SK-N-SH (cell line): Measurements from ENCODE around the gene ATL2. TPM values are rescaled to one million over a fixed set of nuclear protein-coding genes. Genes with fewer than 3 reads are reported as not detected.
A peak's percentile ranks its signal among the peaks of the same experiment; 100 is the strongest.

Experiments used
- CTCF ChIA-PET: fragments of 300-600, 350-600 bp; formaldehyde crosslinking; extraction: SDS; loops from one replicate; lab custom pipeline; 2021; lab: Yijun Ruan, JAX
- POLR2A ChIA-PET: fragments of 350-600 bp; sonication (Branson Sonifier 250); formaldehyde crosslinking; extraction: SDS; loops from one replicate; lab custom pipeline; 2020; ENCODE audit warnings: antibody characterized with exemption, inconsistent platforms; lab: Yijun Ruan, JAX
- DNase-seq: peaks from one replicate; pipeline ENCODE4 v3.0.0; 2012
- H2AFZ ChIP-seq: fragments of 200-600 bp; sonication (generic); 2 replicates; pipeline ENCODE4 v1.8.1; 2016; ENCODE audit warnings: antibody characterized with exemption, mild to moderate bottlenecking, low read depth
- H3F3A ChIP-seq: fragments of 200-600 bp; sonication (generic); replicated peaks from 2 replicates; pipeline ENCODE3; 2016; ENCODE audit warnings: antibody characterized with exemption, mild to moderate bottlenecking; ENCODE audit not compliant: insufficient read depth
- H3K27ac ChIP-seq, 2 experiments: fragments of 200-500 bp in 1 of 2; fragments of 200-600 bp in 1 of 2; sonication (Bioruptor generic) in 1 of 2; sonication (generic), shearing (Covaris generic) in 1 of 2; 2 replicates each; pipeline versions ENCODE4 v1.5.1 to v1.6.1; 2014 to 2016; ENCODE audit warnings: low read depth in 2 of 2, inconsistent platforms in 1 of 2, low read length in 1 of 2, mild to moderate bottlenecking in 1 of 2, mixed read lengths in 1 of 2
- H3K27me3 ChIP-seq: fragments of 200-600 bp; sonication (generic), shearing (Covaris generic); 2 replicates; pipeline ENCODE4 v1.6.1; 2016; ENCODE audit warnings: mixed run types; ENCODE audit not compliant: insufficient read depth
- H3K36me3 ChIP-seq, 2 experiments: fragments of 200-500 bp in 1 of 2; fragments of 200-600 bp in 1 of 2; sonication (Bioruptor generic) in 1 of 2; sonication (generic) in 1 of 2; replicated peaks in 1 of 2; 2 replicates each; pipeline versions ENCODE3 to v1.5.1; 2014 to 2016; ENCODE audit warnings: low read length in 1 of 2, mild to moderate bottlenecking in 1 of 2; ENCODE audit not compliant: insufficient read depth in 2 of 2, control insufficient read depth in 1 of 2
- H3K4me1 ChIP-seq, 2 experiments: fragments of 200-500 bp in 1 of 2; fragments of 200-600 bp in 1 of 2; sonication (Bioruptor generic) in 1 of 2; sonication (generic), shearing (Covaris generic) in 1 of 2; 2 replicates each; pipeline versions ENCODE4 v1.5.1 to v1.6.1; 2014 to 2016; ENCODE audit warnings: low read depth in 1 of 2, low read length in 1 of 2, mixed run types in 1 of 2; ENCODE audit not compliant: insufficient read depth in 2 of 2, control insufficient read depth in 1 of 2
- H3K4me2 ChIP-seq: fragments of 200-600 bp; sonication (generic), shearing (Covaris generic); 2 replicates; pipeline ENCODE4 v1.6.1; 2017; ENCODE audit warnings: mixed run types
- H3K4me3 ChIP-seq, 2 experiments: fragments of 200-500 bp in 1 of 2; fragments of 200-600 bp in 1 of 2; sonication (Bioruptor generic) in 1 of 2; sonication (generic), shearing (Covaris generic) in 1 of 2; 2 replicates each; pipeline versions ENCODE4 v1.5.1 to v1.8.1; 2014 to 2016; ENCODE audit warnings: low read depth in 2 of 2, inconsistent platforms in 1 of 2, low read length in 1 of 2, mild to moderate bottlenecking in 1 of 2, mixed read lengths in 1 of 2, moderate library complexity in 1 of 2
- H3K79me2 ChIP-seq: fragments of 200-600 bp; sonication (generic); 2 replicates; pipeline ENCODE4 v1.8.1; 2017; ENCODE audit warnings: mild to moderate bottlenecking; ENCODE audit not compliant: insufficient read depth
- H3K9ac ChIP-seq: fragments of 200-600 bp; sonication (generic); 2 replicates; pipeline ENCODE4 v1.6.1; 2017; ENCODE audit warnings: mixed run types
- H3K9me2 ChIP-seq: fragments of 200-600 bp; sonication (generic); 2 replicates; pipeline ENCODE4 v1.6.1; 2017; ENCODE audit warnings: mixed run types
- H3K9me3 ChIP-seq: fragments of 200-600 bp; sonication (generic); 2 replicates; pipeline ENCODE4 v1.6.1; 2017; ENCODE audit warnings: mixed run types, mild to moderate bottlenecking, moderate library complexity
- H4K20me1 ChIP-seq: fragments of 200-600 bp; sonication (generic); 2 replicates; pipeline ENCODE4 v1.6.1; 2017; ENCODE audit warnings: mild to moderate bottlenecking, mixed run types; ENCODE audit not compliant: insufficient read depth
- CHD2 ChIP-seq: fragments of 150-350 bp; IDR thresholded peaks from 2 replicates; pipeline ENCODE4 v1.6.1; 2018; ENCODE audit warnings: low read length; ENCODE audit not compliant: partially characterized antibody
- CTCF ChIP-seq: fragments of 200-600 bp; sonication (generic); IDR thresholded peaks from 2 replicates; pipeline ENCODE4 v1.6.1; 2017; ENCODE audit warnings: antibody characterized with exemption, mild to moderate bottlenecking, moderate library complexity
- ELF1 ChIP-seq: IDR thresholded peaks from 2 replicates; pipeline ENCODE4 v1.4.0; 2012
- FOSL2 ChIP-seq: IDR thresholded peaks from 2 replicates; pipeline ENCODE4 v1.4.0; 2012; ENCODE audit warnings: low read depth, mild to moderate bottlenecking, moderate library complexity, borderline replicate concordance
- JUND ChIP-seq: IDR thresholded peaks from 2 replicates; pipeline ENCODE4 v1.4.0; 2012
- MAX ChIP-seq: IDR thresholded peaks from 2 replicates; pipeline ENCODE4 v1.4.0; 2012; ENCODE audit warnings: low read depth
- MEF2A ChIP-seq: IDR thresholded peaks from 2 replicates; pipeline ENCODE4 v1.4.0; 2012; ENCODE audit warnings: low read depth, borderline replicate concordance
- MXI1 ChIP-seq: IDR thresholded peaks from 2 replicates; pipeline ENCODE4 v1.6.1; 2012; ENCODE audit warnings: mild to moderate bottlenecking, low read depth, low read length, improper control_type of control experiment
- RAD21 ChIP-seq: IDR thresholded peaks from 2 replicates; pipeline ENCODE4 v1.6.1; 2012; ENCODE audit warnings: mild to moderate bottlenecking, low read length
- RFX5 ChIP-seq: IDR thresholded peaks from 2 replicates; pipeline ENCODE4 v1.6.1; 2012; ENCODE audit warnings: mild to moderate bottlenecking, improper control_type of control experiment, low read length
- TEAD4 ChIP-seq: IDR thresholded peaks from 2 replicates; pipeline ENCODE4 v1.4.0; 2012; ENCODE audit warnings: mild to moderate bottlenecking, borderline replicate concordance; ENCODE audit not compliant: insufficient read depth
- USF2 ChIP-seq: fragments of 150-350 bp; IDR thresholded peaks from 2 replicates; pipeline ENCODE4 v1.6.1; 2017; ENCODE audit warnings: antibody characterized with exemption, low read length, low read depth, borderline replicate concordance
- WGBS: methylation state at CpG from one replicate; pipeline ENCODE4 v1.1.6; 2017; ENCODE audit warnings: low lambda C conversion rate; 5-methylcytosine and 5-hydroxymethylcytosine counted together
- polyA plus RNA-seq, 3 experiments: library from polyadenylated mRNA; depleted of rRNA; stranded (reverse); fragments of >200 nt; gene quantifications; 2 replicates each; pipeline ENCODE4 v1.2.3, GENCODE V29; 2012

Gene ATL2
- polyA plus RNA-seq, 1 of the 3 experiments (the other 2 are of a cell fraction): 55.8 TPM

GRCh38 chr2:38377050-38377828, at the start of gene ATL2 (continued):
- no peak for TF ChIP-seq CTCF
- no peak; the same call in none of the 2 replicates for TF ChIP-seq MAX
- TF ChIP-seq MXI1: no peak; the same call in 1 of the 2 replicates
- no peak for TF ChIP-seq USF2
- TF ChIP-seq RFX5: no peak; the same call in 1 of the 2 replicates
- TF ChIP-seq CHD2: peak; percentile 35
- TF ChIP-seq TEAD4: no peak
- no peak for TF ChIP-seq RAD21
- TF ChIP-seq MEF2A: no peak
- TF ChIP-seq ELF1: peak; percentile 22; the same call in 1 of the 2 replicates
- no peak for TF ChIP-seq JUND

- H3K79me2 ChIP-seq: no peaks in the 10 kb centered on the region
- peaks cover 0 to 5% of the 10 kb centered on the region in 2 experiments; a peak in 1 of 4 replicates for H3K4me1 ChIP-seq
- POLR2A ChIA-PET: no interaction called here
- no peaks in the 10 kb centered on the region for H3K9me3 ChIP-seq
- TF ChIP-seq JUND (no peak), RFX5 (no peak), MEF2A (no peak), FOSL2 (no peak)
- H3K4me2 ChIP-seq: no peak overlapping the region
- no peaks in the 10 kb centered on the region for H3K9me2 ChIP-seq
- DNase-seq: no peak
- H3F3A ChIP-seq: no peaks in the 10 kb centered on the region
- no peak overlapping the region for H3K4me3 ChIP-seq
- no peaks in the 10 kb centered on the region for H4K20me1 ChIP-seq
- 27% methylated on average over 3 of the region's 3 CpGs for whole genome bisulfite sequencing
- CTCF ChIA-PET: interaction anchor here (1.1 kb wide), 1 partner anchor 33 kb away, joined by 3 read pairs; no protein-coding TSS in a partner anchor
- H3K27me3 ChIP-seq: peaks cover 11% of the 10 kb centered on the region; the same call in 1 of the 2 replicates
- no peak overlapping the region for H2AFZ ChIP-seq
- no peak overlapping the region for H3K9ac ChIP-seq
- H3K27ac ChIP-seq: no peak overlapping the region
- no peaks in the 10 kb centered on the region for H3K36me3 ChIP-seq
These were observed 46.7 kb upstream of the ATL2 start for GRCh38 chr2:38423763-38424162.
